GM13977 (cell line): ENCODE results near the gene ACE.

Experiments used
- DNase-seq: peaks from one replicate; pipeline ENCODE4 v3.0.0; 2012; ENCODE audit warnings: low spot score
- in situ Hi-C: fragments of 300-500 bp; cut with MboI; formaldehyde crosslinking; loops from one replicate; pipeline ENCODE4 v1.12.0; 2022; ENCODE audit warnings: low sequenced_read_pairs, low pct_unique_long_range_greater_than_20kb, mixed read lengths, inconsistent platforms; ENCODE audit not compliant: unreplicated experiment
- TF ChIP-seq, protein P1 (sequence below): IDR thresholded peaks from 2 replicates; pipeline ENCODE4 v1.5.1; 2012; ENCODE audit warnings: mild to moderate bottlenecking, control low read depth; ENCODE audit not compliant: insufficient read depth; ENCODE audit errors: extremely low read depth, missing control alignments

The ACE gene

GRCh38 chr17:63443053-63443452 is 33.8 kb upstream of the ACE start:
- TF ChIP-seq, protein P1, sequence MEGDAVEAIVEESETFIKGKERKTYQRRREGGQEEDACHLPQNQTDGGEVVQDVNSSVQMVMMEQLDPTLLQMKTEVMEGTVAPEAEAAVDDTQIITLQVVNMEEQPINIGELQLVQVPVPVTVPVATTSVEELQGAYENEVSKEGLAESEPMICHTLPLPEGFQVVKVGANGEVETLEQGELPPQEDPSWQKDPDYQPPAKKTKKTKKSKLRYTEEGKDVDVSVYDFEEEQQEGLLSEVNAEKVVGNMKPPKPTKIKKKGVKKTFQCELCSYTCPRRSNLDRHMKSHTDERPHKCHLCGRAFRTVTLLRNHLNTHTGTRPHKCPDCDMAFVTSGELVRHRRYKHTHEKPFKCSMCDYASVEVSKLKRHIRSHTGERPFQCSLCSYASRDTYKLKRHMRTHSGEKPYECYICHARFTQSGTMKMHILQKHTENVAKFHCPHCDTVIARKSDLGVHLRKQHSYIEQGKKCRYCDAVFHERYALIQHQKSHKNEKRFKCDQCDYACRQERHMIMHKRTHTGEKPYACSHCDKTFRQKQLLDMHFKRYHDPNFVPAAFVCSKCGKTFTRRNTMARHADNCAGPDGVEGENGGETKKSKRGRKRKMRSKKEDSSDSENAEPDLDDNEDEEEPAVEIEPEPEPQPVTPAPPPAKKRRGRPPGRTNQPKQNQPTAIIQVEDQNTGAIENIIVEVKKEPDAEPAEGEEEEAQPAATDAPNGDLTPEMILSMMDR: no peak
- DNase-seq: no peak
- in situ Hi-C loops: loop anchor here (25.0 kb wide), 1 partner anchor 394 kb away; the partner anchor contains the start of genes FTSJ3, PSMC5 and SMARCD2

DNA sequence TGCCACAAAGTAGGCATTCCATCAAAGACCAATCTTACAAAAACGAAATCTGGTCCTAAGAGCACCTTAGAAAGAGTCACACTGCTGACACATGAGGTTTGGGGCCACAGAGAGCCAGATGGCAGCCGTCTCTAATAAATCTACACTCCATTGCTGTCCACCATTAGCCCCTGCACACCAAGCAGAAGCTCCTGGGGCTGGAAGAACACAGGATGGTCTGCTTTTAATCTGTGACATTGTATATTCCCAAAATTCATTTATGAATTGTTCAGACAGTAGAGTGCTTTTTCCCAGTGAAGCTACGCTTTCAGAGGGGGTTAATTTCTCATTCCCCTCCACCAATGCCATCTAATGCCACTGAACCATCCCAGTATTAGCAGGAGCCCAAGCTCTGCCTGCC is 32.4 kb upstream of the ACE start:
- no peak for DNase-seq
- in situ Hi-C loops: loop anchor here (25.0 kb wide), 1 partner anchor 393 kb away; the partner anchor contains the start of genes FTSJ3, PSMC5 and SMARCD2
- TF ChIP-seq, protein P1: no peak

- no peak for DNase-seq
- TF ChIP-seq, protein P1: no peak
- in situ Hi-C loops: loop anchor here (25.0 kb wide), 1 partner anchor 392 kb away; the partner anchor contains the start of genes FTSJ3, PSMC5 and SMARCD2
Measured at GRCh38 chr17:63445065-63445464, 31.8 kb upstream of the ACE start.

GRCh38 chr17:63445571-63445953 is 31.3 kb upstream of the ACE start:
- DNase-seq: peak; percentile 78
- TF ChIP-seq, protein P1: no peak
- in situ Hi-C loops: loop anchor here (25.0 kb wide), 1 partner anchor 392 kb away; the partner anchor contains the start of genes FTSJ3, PSMC5 and SMARCD2

- TF ChIP-seq, protein P1: peak; percentile 50
- peak; percentile 96 for DNase-seq
- in situ Hi-C loops: loop anchor here (25.0 kb wide), 1 partner anchor 391 kb away; the partner anchor contains the start of genes FTSJ3, PSMC5 and SMARCD2
Measured at GRCh38 chr17:63445954-63446752, 30.7 kb upstream of the ACE start, which contains the start of gene CYB561. TSS of gene CYB561 (minus strand) at chr17:63446306. CDS start at chr17:63437547, 8,759 bp downstream.

DNA sequence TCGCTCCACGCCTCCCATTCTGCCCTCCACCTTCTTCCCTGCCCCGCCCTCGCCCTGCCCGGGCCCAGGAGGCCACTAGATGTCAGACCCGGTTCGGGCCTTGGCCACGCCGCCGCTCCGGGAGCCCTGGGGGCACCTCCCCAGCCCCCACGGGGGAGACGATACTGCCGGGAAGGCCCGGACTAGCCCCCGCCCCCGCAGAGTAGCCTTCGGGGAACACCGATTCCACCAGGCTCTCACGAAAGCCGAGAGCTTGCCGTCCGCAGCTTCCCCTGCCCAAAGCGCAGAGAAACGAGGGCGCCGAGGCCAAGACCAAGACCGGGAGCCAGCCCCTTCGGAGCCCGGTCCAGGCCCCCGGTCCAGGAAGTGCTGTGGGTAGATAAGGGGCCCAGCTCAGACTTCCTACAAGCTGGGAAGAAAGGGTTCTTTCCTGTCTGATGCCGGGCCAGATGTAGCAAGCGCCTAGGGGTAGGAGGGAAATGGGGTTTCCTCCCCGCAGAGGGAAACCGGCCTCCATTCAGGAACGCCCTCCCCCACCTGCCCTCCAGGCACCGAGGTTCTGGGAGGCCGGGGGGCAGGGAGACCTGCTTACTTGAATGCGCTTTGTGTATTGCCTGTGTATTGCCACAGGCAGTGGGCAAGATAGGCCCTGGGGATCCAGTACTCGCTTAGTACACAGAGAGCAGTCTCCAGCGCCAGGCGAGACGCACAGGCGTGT is 29.9 kb upstream of the ACE start:
- in situ Hi-C loops: loop anchor here (25.0 kb wide), 1 partner anchor 390 kb away; the partner anchor contains the start of genes FTSJ3, PSMC5 and SMARCD2
- peak; percentile 84 for DNase-seq
- TF ChIP-seq, protein P1: peak; percentile 27
